Tibial nerve (tissue), 4 donors: ENCODE data around the gene FBXL7. TPM values are rescaled to one million over a fixed set of nuclear protein-coding genes. Genes with fewer than 3 reads are reported as not detected.

Source experiments
- DNase-seq, 2 donors: peaks; one replicate each; pipeline ENCODE4 v3.0.0-alpha.2; 2019; ENCODE audit warnings: low spot score in 2 of 2
- H3K27ac ChIP-seq, 4 donors: fragments of 200-600 bp; sonication (generic) in 3 of 4; one replicate each; pipeline ENCODE4 v1.5.1; 2017 to 2019; ENCODE audit warnings: mild to moderate bottlenecking in 1 of 4
- H3K27me3 ChIP-seq, 2 donors: fragments of 200-600 bp; sonication (generic) in 1 of 2; one replicate each; pipeline versions ENCODE4 v1.5.1 to v1.6.0; 2017 to 2019
- H3K36me3 ChIP-seq, 3 donors: fragments of 200-600 bp; sonication (generic); one replicate each; pipeline ENCODE4 v1.5.1; 2018 to 2019
- H3K4me1 ChIP-seq, 4 donors: fragments of 200-600 bp; sonication (generic) in 3 of 4; one replicate each; pipeline ENCODE4 v1.5.1; 2017 to 2019
- H3K4me3 ChIP-seq, 4 donors: fragments of 200-600 bp; sonication (generic) in 3 of 4; one replicate each; pipeline ENCODE4 v1.5.1; 2017 to 2019; ENCODE audit warnings: mild to moderate bottlenecking in 1 of 4, moderate library complexity in 1 of 4
- H3K9me3 ChIP-seq, 4 donors: fragments of 200-600 bp; sonication (generic) in 3 of 4; one replicate each; pipeline ENCODE4 v1.5.1; 2017 to 2019
- CTCF ChIP-seq, 5 experiments: fragments of 200-600 bp in 3 of 5; fragments of 450-650 bp in 2 of 5; sonication (generic) in 3 of 5; IDR thresholded peaks; one replicate each; pipeline ENCODE4 v1.5.1; 2016 to 2019; ENCODE audit warnings: antibody characterized with exemption in 5 of 5, mild to moderate bottlenecking in 3 of 5, moderate library complexity in 2 of 5
- EP300 ChIP-seq, 2 donors: sonication (generic); formaldehyde crosslinking; IDR thresholded peaks; one replicate each; pipeline ENCODE4 v1.6.1; 2017; ENCODE audit warnings: antibody characterized with exemption in 2 of 2, mild to moderate bottlenecking in 1 of 2
- POLR2A ChIP-seq, 2 donors: fragments of 450-650 bp; IDR thresholded peaks; one replicate each; pipeline ENCODE4 v1.6.1; 2017; ENCODE audit warnings: antibody characterized with exemption in 2 of 2, mild to moderate bottlenecking in 2 of 2, moderate library complexity in 2 of 2
- WGBS, 2 donors: methylation state at CpG; one replicate each; pipeline ENCODE4 v1.1.5; 2018; 5-methylcytosine and 5-hydroxymethylcytosine counted together
- small RNA-seq: library from RNA; depleted of rRNA; stranded (forward); fragments of <200 nt; gene quantifications from one replicate; pipeline ENCODE3, GENCODE V24; 2016
- total RNA-seq, 4 donors: library from RNA; depleted of rRNA; stranded (reverse); fragments of >200 nt; gene quantifications; one replicate each; pipeline ENCODE4 v1.1.0, GENCODE V29; 2016

The FBXL7 gene
- total RNA-seq, 4 donors from 2014 or later, result 33.6 to 54.5 (median 40.9) TPM

- Histone ChIP-seq H3K27ac (no peak overlapping the region), H3K4me1 (no peaks in the 10 kb centered on the region), H3K4me3 (no peak overlapping the region), H3K9me3 (no peaks in the 10 kb centered on the region), H3K27me3 (no peaks in the 10 kb centered on the region), H3K36me3 (no peaks in the 10 kb centered on the region)
- WGBS, 2 donors, result 93 to 95% methylated on average over 2 of the region's 2 CpGs
- no peak for TF ChIP-seq CTCF (IDR thresholded peaks at IDR 0.05)
- TF ChIP-seq EP300 (IDR thresholded peaks at IDR 0.05), result no peak
- no peak for TF ChIP-seq POLR2A (IDR thresholded peaks at IDR 0.05)
- no peak for DNase-seq
Observed at GRCh38 chr5:15980835-15981234, 480.9 kb downstream of the FBXL7 start.

GRCh38 chr5:15983392-15983791 lies 483.4 kb downstream of the FBXL7 start:
- Histone ChIP-seq H3K4me1 (no peaks in the 10 kb centered on the region), H3K36me3 (no peaks in the 10 kb centered on the region), H3K9me3 (no peaks in the 10 kb centered on the region), H3K4me3 (no peak overlapping the region), H3K27ac (no peak overlapping the region), H3K27me3 (no peaks in the 10 kb centered on the region)
- TF ChIP-seq POLR2A (IDR thresholded peaks at IDR 0.05) (no peak), EP300 (IDR thresholded peaks at IDR 0.05) (no peak), CTCF (IDR thresholded peaks at IDR 0.05) (no peak)
- 67 to 87% methylated on average over 1 of the region's 1 CpG for WGBS, 2 donors
- no peak for DNase-seq

Small RNAs within 50 kb of the gene (small RNA-seq; reads per million reads assigned to genes)
- gene MIR887, result 10.1 reads per million, percentile 90 among the genes with 10 or more reads in this experiment
